B cell (primary cell): ENCODE data around the gene ERN2.

Experiments used
- EZH2 ChIP-seq: IDR thresholded peaks from 2 replicates; pipeline ENCODE4 v1.6.1; 2012; ENCODE audit warnings: borderline replicate concordance, low read depth, mild to moderate bottlenecking, moderate library complexity, low read length; ENCODE audit not compliant: insufficient read depth, poor library complexity, severe bottlenecking
- TF ChIP-seq, protein P1 (sequence below): fragments of 200-600 bp; IDR thresholded peaks from one replicate; pipeline ENCODE4 v1.8.0; 2022; ENCODE audit warnings: antibody characterized with exemption, mild to moderate bottlenecking

DNA sequence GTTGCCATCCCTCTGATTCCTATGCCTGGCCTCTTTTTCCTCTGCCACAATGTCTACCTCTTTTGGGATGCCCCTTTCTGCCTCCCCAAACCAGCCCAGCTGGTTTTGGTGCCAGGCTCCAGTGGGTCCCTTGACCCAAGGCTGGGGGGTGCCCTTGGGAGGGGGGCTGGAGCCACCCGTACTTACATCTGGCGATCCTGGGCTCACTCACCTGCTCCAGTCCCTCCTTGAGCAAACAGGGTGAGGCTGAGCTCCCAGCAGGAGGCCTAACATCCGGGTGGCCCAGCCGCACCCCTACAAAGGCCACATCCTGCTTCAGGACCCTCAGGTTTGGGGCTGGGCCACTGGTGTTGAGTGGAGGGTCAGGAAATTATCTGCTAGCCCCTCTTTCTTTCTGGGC lies 1.2 kb downstream of the ERN2 start:
- TF ChIP-seq, protein P1, sequence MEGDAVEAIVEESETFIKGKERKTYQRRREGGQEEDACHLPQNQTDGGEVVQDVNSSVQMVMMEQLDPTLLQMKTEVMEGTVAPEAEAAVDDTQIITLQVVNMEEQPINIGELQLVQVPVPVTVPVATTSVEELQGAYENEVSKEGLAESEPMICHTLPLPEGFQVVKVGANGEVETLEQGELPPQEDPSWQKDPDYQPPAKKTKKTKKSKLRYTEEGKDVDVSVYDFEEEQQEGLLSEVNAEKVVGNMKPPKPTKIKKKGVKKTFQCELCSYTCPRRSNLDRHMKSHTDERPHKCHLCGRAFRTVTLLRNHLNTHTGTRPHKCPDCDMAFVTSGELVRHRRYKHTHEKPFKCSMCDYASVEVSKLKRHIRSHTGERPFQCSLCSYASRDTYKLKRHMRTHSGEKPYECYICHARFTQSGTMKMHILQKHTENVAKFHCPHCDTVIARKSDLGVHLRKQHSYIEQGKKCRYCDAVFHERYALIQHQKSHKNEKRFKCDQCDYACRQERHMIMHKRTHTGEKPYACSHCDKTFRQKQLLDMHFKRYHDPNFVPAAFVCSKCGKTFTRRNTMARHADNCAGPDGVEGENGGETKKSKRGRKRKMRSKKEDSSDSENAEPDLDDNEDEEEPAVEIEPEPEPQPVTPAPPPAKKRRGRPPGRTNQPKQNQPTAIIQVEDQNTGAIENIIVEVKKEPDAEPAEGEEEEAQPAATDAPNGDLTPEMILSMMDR = no peak
- no peak for TF ChIP-seq EZH2
